Astrocyte of the spinal cord (primary cell): Measurements from ENCODE around the gene SCARF2.

Source experiments
- DNase-seq: peaks from one replicate; pipeline ENCODE4 v3.0.0; 2011; ENCODE audit warnings: low read depth, low spot score
- H3K4me3 ChIP-seq: 2 replicates; pipeline ENCODE4 v1.5.1; 2011; ENCODE audit warnings: low read depth, mild to moderate bottlenecking, low read length, moderate library complexity
- CTCF ChIP-seq: IDR thresholded peaks from 2 replicates; pipeline ENCODE4 v1.5.1; 2012; ENCODE audit warnings: low read depth, mild to moderate bottlenecking, low read length, inconsistent platforms
- in situ Hi-C: cut with HindIII; loops from 2 replicates; pipeline ENCODE4 v1.10.0; 2017; ENCODE audit warnings: low sequenced_read_pairs

Gene SCARF2

GRCh38 chr22:20429254-20430100 lies 8.1 kb downstream of the SCARF2 start:
- TF ChIP-seq CTCF: no peak
- DNase-seq: no peak
- in situ Hi-C loops: no loop called here
- H3K4me3 ChIP-seq: no peak overlapping the region

GRCh38 chr22:20428496-20429253 lies 8.9 kb downstream of the SCARF2 start:
- no peak for DNase-seq
- TF ChIP-seq CTCF: no peak
- H3K4me3 ChIP-seq: no peak overlapping the region
- in situ Hi-C loops: no loop called here

DNA sequence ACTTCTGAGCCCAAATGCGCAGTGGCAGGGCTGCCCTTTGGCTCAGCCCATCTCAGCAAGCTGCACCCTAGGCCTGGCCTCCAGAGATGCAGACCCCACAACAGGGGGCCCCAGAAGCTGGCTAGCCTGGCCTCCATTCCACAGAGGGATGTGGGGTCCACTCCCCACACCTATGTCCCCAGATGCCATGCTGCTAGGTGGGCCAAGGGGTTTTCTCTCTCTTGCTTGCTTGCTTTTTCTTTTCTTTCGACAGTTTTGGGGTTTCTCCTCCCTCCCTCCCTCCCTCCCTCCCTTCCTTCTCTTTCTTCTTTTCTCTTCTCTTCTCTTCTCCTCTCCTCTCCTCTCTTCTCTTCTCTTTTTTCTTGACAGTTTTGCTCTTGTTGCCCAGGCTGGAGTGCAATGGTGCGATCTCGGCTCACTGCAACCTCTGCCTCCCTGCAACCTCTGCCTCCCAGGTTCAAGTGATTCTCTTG lies 9.6 kb downstream of the SCARF2 start:
- no peak overlapping the region for H3K4me3 ChIP-seq
- no peak for DNase-seq
- TF ChIP-seq CTCF: no peak
- in situ Hi-C loops: no loop called here

- no peak for TF ChIP-seq CTCF
- in situ Hi-C loops: no loop called here
- DNase-seq: no peak
- no peak overlapping the region for H3K4me3 ChIP-seq
These were observed 10.3 kb downstream of the SCARF2 start for GRCh38 chr22:20427104-20427944.

- TF ChIP-seq CTCF: no peak
- in situ Hi-C loops: no loop called here
These were observed 11.4 kb downstream of the SCARF2 start for GRCh38 chr22:20426259-20426615.

DNA sequence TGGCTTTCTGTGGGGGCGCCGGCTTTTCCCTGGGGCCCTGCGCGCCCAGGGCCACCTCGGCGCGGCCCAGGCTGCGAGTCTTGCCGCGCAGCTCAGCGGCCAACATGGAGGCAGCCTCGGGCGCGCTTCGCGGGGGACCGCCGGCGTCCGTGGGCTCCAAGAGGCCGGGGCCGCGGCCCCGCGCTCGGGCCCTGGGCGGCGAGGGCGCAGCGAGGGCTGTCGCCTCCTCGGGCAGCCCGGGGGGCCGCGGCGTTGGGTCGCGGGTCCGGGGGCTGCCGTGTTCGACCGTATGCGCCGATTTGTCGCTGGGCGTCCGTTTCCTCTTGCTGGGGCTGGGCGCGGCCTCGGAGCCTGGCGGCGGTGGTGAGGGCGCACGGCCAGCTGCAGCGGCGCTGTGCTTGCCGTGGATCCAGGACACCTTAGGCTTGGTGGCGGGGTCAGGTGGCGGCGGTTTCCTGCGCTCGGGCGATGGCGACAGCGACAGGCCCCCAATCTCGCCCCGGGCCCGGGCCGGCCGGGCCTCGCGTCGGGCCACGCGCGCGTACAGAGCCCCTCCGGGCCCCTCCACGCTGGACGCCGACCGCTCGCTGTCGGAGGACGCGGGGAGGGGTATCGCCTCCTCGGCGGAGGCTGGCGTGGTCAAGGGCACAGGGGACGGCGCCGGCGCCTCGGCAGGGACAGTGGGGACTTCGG lies 11.9 kb downstream of the SCARF2 start:
- no peak for DNase-seq
- in situ Hi-C loops: no loop called here
- H3K4me3 ChIP-seq: no peak overlapping the region

More at GRCh38 chr22:20426259-20426615, 11.4 kb downstream of the SCARF2 start:
- no peak overlapping the region for H3K4me3 ChIP-seq
- DNase-seq: no peak

More for the DNA sequence above, 11.9 kb downstream of the SCARF2 start:
- TF ChIP-seq CTCF: no peak
